ENCODE results near the gene FAR2.
"Not testable (repeated sequence)": the region's sequence is repeated elsewhere in the genome, so short reads cannot be mapped to it uniquely, and the experiment has no call there.

FAR2 gene

GRCh38 chr12:29281371-29282005 is 132.4 kb downstream of the FAR2 start:
- DNase-seq (ENCODE audit: low read depth), result no peak

- no peak for DNase-seq (ENCODE audit: low read depth)
Measured at GRCh38 chr12:29282031-29282816, 133.1 kb downstream of the FAR2 start.

GRCh38 chr12:29283969-29284700 is 135.1 kb downstream of the FAR2 start:
- DNase-seq (ENCODE audit: low read depth), result no peak

GRCh38 chr12:29286081-29286790 is 137.2 kb downstream of the FAR2 start:
- DNase-seq (ENCODE audit: low read depth), result no peak

- no peak for DNase-seq (ENCODE audit: low read depth)
Measured at GRCh38 chr12:29287622-29288021, 138.5 kb downstream of the FAR2 start.

- no peak for DNase-seq (ENCODE audit: low read depth)
Measured at GRCh38 chr12:29288031-29288430, 139.0 kb downstream of the FAR2 start.

- DNase-seq (ENCODE audit: low read depth), result not testable (repeated sequence)
Measured at GRCh38 chr12:29290475-29290874, 141.4 kb downstream of the FAR2 start.

- DNase-seq (ENCODE audit: low read depth), result no peak
Measured at GRCh38 chr12:29291226-29291625, 142.1 kb downstream of the FAR2 start.

GRCh38 chr12:29299633-29300032 is 150.6 kb downstream of the FAR2 start:
- no peak for DNase-seq (ENCODE audit: low read depth)

- DNase-seq (ENCODE audit: low read depth), result no peak
Measured at GRCh38 chr12:29301114-29301513, 152.0 kb downstream of the FAR2 start.

GRCh38 chr12:29304388-29304787 is 155.3 kb downstream of the FAR2 start:
- DNase-seq (ENCODE audit: low read depth), result no peak

- no peak for DNase-seq (ENCODE audit: low read depth)
Measured at GRCh38 chr12:29306266-29306665, 157.2 kb downstream of the FAR2 start.

- no peak for DNase-seq (ENCODE audit: low read depth)
Measured at GRCh38 chr12:29306682-29307081, 157.6 kb downstream of the FAR2 start.

- DNase-seq (ENCODE audit: low read depth), result no peak
Measured at GRCh38 chr12:29309320-29309902, 160.3 kb downstream of the FAR2 start.

GRCh38 chr12:29310899-29311298 is 161.8 kb downstream of the FAR2 start:
- no peak for DNase-seq (ENCODE audit: low read depth)

GRCh38 chr12:29314416-29314815 is 165.3 kb downstream of the FAR2 start:
- DNase-seq (ENCODE audit: low read depth), result no peak

GRCh38 chr12:29316752-29317151 is 167.7 kb downstream of the FAR2 start:
- no peak for DNase-seq (ENCODE audit: low read depth)

- no peak for DNase-seq (ENCODE audit: low read depth)
Measured at GRCh38 chr12:29317556-29318363, 168.7 kb downstream of the FAR2 start.

GRCh38 chr12:29320295-29321085 is 171.4 kb downstream of the FAR2 start:
- no peak for DNase-seq (ENCODE audit: low read depth)

- DNase-seq (ENCODE audit: low read depth), result no peak
Measured at GRCh38 chr12:29322157-29322556, 173.1 kb downstream of the FAR2 start.
